Measurements from ENCODE around the gene DPYSL5.

- no peak for TF ChIP-seq CTCF (IDR thresholded peaks at IDR 0.05)
- no peak for TF ChIP-seq CHD4 (IDR thresholded peaks at IDR 0.05; ENCODE audit: borderline replicate concordance)
- no peak for TF ChIP-seq RFX5 (IDR thresholded peaks at IDR 0.05)
- no peak for TF ChIP-seq MAFK (IDR thresholded peaks at IDR 0.05; ENCODE audit: partially characterized antibody)
- TF ChIP-seq POLR2A (IDR thresholded peaks at IDR 0.05; ENCODE audit: low read length): no peak
- no peak for TF ChIP-seq MAX (IDR thresholded peaks at IDR 0.05)
- no peak for TF ChIP-seq HMGXB4 (CRISPR knock-in tag; IDR thresholded peaks at IDR 0.05; ENCODE audit: borderline replicate concordance)
- no peak for TF ChIP-seq RNF2 (IDR thresholded peaks at IDR 0.05; ENCODE audit: borderline replicate concordance, low read depth)
- TF ChIP-seq USF2 (IDR thresholded peaks at IDR 0.05): no peak
- TF ChIP-seq SMC3 (IDR thresholded peaks at IDR 0.05): no peak
- no peak for TF ChIP-seq PBX3 (IDR thresholded peaks at IDR 0.05)
- TF ChIP-seq EP300 (IDR thresholded peaks at IDR 0.05): no peak
- no peak for TF ChIP-seq RAD21 (conservative IDR thresholded peaks at IDR 0.05 in 1 of 2, IDR thresholded peaks at IDR 0.05 in 1 of 2)
These were observed 135.8 kb downstream of the DPYSL5 start for GRCh38 chr2:26983746-26984145.

Data from A549 (cell line).